MV-4-11 (cell line): ENCODE measurements around the gene PPP1CA.

Experiments used
- DNase-seq: peaks from one replicate; lab custom pipeline; 2025; lab: John Stamatoyannopoulos, UW

Gene PPP1CA

GRCh38 chr11:67351275-67352005 is 50.2 kb downstream of the PPP1CA start:
- DNase-seq = peak; percentile 70

GRCh38 chr11:67349928-67350465 is 51.7 kb downstream of the PPP1CA start:
- DNase-seq = no peak

DNA sequence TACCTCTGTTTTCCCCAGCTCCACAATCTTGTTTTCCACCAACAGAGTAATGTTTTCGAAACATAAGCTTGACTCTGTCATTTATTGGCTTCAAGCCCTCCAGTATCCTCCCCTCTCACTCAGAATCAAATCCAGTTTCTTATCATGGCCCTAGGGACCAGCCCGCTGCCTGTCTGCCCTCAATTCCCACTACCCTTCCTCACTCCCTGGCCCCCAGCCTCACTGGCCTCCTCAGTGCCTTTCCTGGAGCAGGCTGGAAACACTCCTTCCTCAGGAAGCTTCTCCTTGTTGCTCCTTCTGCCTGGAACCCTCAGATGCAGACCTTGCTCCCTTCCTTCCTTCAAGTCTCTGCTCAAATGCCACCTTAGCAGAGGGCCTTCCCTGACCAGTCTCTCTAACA is 52.2 kb downstream of the PPP1CA start:
- DNase-seq = no peak

- no peak for DNase-seq
These were observed 52.6 kb downstream of the PPP1CA start for GRCh38 chr11:67349036-67349435.
